ENCODE data around the gene ALKBH1. TPM values are rescaled to one million over a fixed set of nuclear protein-coding genes. Genes with fewer than 3 reads are reported as not detected.

ALKBH1 gene
- total and polyA plus RNA-seq, 2 of the 13 experiments (the other 11 are each of a cell fraction or from before 2014, with no cell fraction given): 12.5 to 14.3 TPM

DNA sequence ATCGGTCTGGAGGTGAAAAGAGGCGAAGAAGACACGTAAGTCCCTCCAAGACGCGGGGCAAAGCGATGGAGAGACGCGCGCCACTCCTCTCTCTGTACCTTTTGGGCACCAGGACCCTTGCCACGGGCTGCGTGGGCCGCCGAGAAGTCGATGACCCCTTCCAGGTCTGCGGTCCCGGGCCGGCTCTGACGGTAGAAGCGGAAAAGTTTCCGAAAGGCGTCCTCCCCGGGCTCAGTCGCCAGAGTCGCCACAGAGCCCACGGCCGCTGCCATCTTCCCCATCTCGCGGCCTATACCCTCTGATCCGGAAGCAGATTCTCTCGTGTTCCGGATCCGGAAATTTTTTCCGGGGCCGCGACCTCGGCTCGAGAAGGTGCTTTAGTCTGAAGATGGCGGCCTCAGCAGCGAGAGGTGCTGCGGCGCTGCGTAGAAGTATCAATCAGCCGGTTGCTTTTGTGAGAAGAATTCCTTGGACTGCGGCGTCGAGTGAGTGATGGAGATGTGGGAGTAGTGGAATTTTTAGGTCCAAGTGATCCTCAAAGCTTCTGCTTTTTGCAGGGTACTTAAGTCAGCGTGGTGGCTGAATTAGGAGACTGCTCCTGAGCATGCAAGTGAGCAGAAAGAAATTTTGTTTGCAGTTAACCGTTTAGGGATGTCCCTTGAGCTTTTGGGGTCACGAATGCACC, at the start of gene ALKBH1, which contains the start of gene SLIRP (continued):
- peak; percentile 58; the same call in 1 of the 2 replicates for TF ChIP-seq HIVEP1 (CRISPR knock-in tag; IDR thresholded peaks at IDR 0.05)
- TF ChIP-seq, protein P1, sequence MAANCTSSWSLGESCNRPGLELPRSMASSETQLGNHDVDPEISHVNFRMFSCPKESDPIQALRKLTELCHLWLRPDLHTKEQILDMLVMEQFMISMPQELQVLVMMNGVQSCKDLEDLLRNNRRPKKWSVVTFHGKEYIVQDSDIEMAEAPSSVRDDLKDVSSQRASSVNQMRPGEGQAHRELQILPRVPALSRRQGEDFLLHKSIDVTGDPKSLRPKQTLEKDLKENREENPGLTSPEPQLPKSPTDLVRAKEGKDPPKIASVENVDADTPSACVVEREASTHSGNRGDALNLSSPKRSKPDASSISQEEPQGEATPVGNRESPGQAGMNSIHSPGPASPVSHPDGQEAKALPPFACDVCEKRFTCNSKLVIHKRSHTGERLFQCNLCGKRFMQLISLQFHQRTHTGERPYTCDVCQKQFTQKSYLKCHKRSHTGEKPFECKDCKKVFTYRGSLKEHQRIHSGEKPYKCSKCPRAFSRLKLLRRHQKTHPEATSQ (CRISPR knock-in tag; IDR thresholded peaks at IDR 0.05; ENCODE audit: borderline replicate concordance): peak; percentile 66; the same call in 1 of the 2 replicates
- TF ChIP-seq, protein P2, sequence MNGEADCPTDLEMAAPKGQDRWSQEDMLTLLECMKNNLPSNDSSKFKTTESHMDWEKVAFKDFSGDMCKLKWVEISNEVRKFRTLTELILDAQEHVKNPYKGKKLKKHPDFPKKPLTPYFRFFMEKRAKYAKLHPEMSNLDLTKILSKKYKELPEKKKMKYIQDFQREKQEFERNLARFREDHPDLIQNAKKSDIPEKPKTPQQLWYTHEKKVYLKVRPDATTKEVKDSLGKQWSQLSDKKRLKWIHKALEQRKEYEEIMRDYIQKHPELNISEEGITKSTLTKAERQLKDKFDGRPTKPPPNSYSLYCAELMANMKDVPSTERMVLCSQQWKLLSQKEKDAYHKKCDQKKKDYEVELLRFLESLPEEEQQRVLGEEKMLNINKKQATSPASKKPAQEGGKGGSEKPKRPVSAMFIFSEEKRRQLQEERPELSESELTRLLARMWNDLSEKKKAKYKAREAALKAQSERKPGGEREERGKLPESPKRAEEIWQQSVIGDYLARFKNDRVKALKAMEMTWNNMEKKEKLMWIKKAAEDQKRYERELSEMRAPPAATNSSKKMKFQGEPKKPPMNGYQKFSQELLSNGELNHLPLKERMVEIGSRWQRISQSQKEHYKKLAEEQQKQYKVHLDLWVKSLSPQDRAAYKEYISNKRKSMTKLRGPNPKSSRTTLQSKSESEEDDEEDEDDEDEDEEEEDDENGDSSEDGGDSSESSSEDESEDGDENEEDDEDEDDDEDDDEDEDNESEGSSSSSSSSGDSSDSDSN (CRISPR knock-in tag; IDR thresholded peaks at IDR 0.05): peak; percentile 41; the same call in 1 of the 2 replicates
- TF ChIP-seq CREM (IDR thresholded peaks at IDR 0.05): peak; percentile 85
- TF ChIP-seq CREM (CRISPR knock-in tag; IDR thresholded peaks at IDR 0.05): no peak
- TF ChIP-seq, protein P3, sequence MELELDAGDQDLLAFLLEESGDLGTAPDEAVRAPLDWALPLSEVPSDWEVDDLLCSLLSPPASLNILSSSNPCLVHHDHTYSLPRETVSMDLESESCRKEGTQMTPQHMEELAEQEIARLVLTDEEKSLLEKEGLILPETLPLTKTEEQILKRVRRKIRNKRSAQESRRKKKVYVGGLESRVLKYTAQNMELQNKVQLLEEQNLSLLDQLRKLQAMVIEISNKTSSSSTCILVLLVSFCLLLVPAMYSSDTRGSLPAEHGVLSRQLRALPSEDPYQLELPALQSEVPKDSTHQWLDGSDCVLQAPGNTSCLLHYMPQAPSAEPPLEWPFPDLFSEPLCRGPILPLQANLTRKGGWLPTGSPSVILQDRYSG (CRISPR knock-in tag; IDR thresholded peaks at IDR 0.05): no peak
- TF ChIP-seq ZNF879 (CRISPR knock-in tag; IDR thresholded peaks at IDR 0.05): no peak
- peak; percentile 78; the same call in 1 of the 2 replicates for TF ChIP-seq RXRB (CRISPR knock-in tag; IDR thresholded peaks at IDR 0.05; ENCODE audit: borderline replicate concordance)
- no peak for TF ChIP-seq ZNF550 (CRISPR knock-in tag; IDR thresholded peaks at IDR 0.05; ENCODE audit: borderline replicate concordance)
- TF ChIP-seq ZNF510 (CRISPR knock-in tag; IDR thresholded peaks at IDR 0.05; ENCODE audit: low read depth): no peak
- TF ChIP-seq TBX3 (IDR thresholded peaks at IDR 0.05; ENCODE audit: borderline replicate concordance): no peak
- peak; percentile 49; the same call in 1 of the 2 replicates for TF ChIP-seq KDM5B (CRISPR knock-in tag; IDR thresholded peaks at IDR 0.05; ENCODE audit: borderline replicate concordance)
- TF ChIP-seq ZNF232 (CRISPR knock-in tag; IDR thresholded peaks at IDR 0.05; ENCODE audit: borderline replicate concordance): peak; percentile 82; the same call in 1 of the 2 replicates
- peak; percentile 77; the same call in 1 of the 2 replicates for TF ChIP-seq TSC22D2 (CRISPR knock-in tag; IDR thresholded peaks at IDR 0.05; ENCODE audit: borderline replicate concordance)
- TF ChIP-seq ZNF792 (CRISPR knock-in tag; IDR thresholded peaks at IDR 0.05): 0 out of 2 replicates have a peak, but pooled peaks have one; percentile 17
- TF ChIP-seq SOX13 (IDR thresholded peaks at IDR 0.05): no peak
- no peak for TF ChIP-seq SOX13 (CRISPR knock-in tag; conservative IDR thresholded peaks at IDR 0.05 in 1 of 2, IDR thresholded peaks at IDR 0.05 in 1 of 2)
- TF ChIP-seq MXI1 (IDR thresholded peaks at IDR 0.05; ENCODE audit: borderline replicate concordance, low read depth, low read length): peak; percentile 71; the same call in 1 of the 3 replicates
- TF ChIP-seq, protein P4, sequence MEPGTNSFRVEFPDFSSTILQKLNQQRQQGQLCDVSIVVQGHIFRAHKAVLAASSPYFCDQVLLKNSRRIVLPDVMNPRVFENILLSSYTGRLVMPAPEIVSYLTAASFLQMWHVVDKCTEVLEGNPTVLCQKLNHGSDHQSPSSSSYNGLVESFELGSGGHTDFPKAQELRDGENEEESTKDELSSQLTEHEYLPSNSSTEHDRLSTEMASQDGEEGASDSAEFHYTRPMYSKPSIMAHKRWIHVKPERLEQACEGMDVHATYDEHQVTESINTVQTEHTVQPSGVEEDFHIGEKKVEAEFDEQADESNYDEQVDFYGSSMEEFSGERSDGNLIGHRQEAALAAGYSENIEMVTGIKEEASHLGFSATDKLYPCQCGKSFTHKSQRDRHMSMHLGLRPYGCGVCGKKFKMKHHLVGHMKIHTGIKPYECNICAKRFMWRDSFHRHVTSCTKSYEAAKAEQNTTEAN (CRISPR knock-in tag; conservative IDR thresholded peaks at IDR 0.05): peak; percentile 45; the same call in 1 of the 2 replicates
